Subcutaneous abdominal adipose tissue (tissue), 5 donors: Measurements from ENCODE around the gene RPS6KA4.
A peak's percentile ranks its signal among the peaks of the same experiment; 100 is the strongest.

ENCODE experiments used
- H3K27ac ChIP-seq: one replicate; pipeline ENCODE4 v1.7.0; 2013; ENCODE audit warnings: low read depth, mild to moderate bottlenecking, inconsistent platforms, low read length, moderate library complexity
- H3K27me3 ChIP-seq, 5 donors: one replicate each; pipeline ENCODE4 v1.7.0; 2013; ENCODE audit warnings: low read length in 5 of 5, inconsistent platforms in 1 of 5; ENCODE audit not compliant: control insufficient read depth in 5 of 5, insufficient read depth in 4 of 5
- H3K36me3 ChIP-seq, 5 donors: one replicate each; pipeline ENCODE4 v1.7.0; 2013; ENCODE audit warnings: low read length in 5 of 5; ENCODE audit not compliant: control insufficient read depth in 5 of 5, insufficient read depth in 5 of 5
- H3K4me1 ChIP-seq, 5 donors: one replicate each; pipeline ENCODE4 v1.7.0; 2013; ENCODE audit warnings: low read length in 5 of 5, mild to moderate bottlenecking in 3 of 5, moderate library complexity in 1 of 5; ENCODE audit not compliant: control insufficient read depth in 5 of 5, insufficient read depth in 5 of 5
- H3K4me3 ChIP-seq, 5 donors: one replicate each; pipeline ENCODE4 v1.7.0; 2013; ENCODE audit warnings: low read length in 5 of 5, low read depth in 1 of 5
- H3K9ac ChIP-seq, 5 donors: one replicate each; pipeline ENCODE4 v1.7.0; 2013; ENCODE audit warnings: low read length in 5 of 5, mild to moderate bottlenecking in 4 of 5, moderate library complexity in 3 of 5
- H3K9me3 ChIP-seq, 5 donors: one replicate each; pipeline ENCODE4 v1.7.0; 2013; ENCODE audit warnings: low read length in 5 of 5; ENCODE audit not compliant: control insufficient read depth in 5 of 5
- donor health status: healthy.
- donor health status: healthy.
- donor health status: healthy.
- donor health status: healthy.
- donor health status: healthy.

Gene RPS6KA4

DNA sequence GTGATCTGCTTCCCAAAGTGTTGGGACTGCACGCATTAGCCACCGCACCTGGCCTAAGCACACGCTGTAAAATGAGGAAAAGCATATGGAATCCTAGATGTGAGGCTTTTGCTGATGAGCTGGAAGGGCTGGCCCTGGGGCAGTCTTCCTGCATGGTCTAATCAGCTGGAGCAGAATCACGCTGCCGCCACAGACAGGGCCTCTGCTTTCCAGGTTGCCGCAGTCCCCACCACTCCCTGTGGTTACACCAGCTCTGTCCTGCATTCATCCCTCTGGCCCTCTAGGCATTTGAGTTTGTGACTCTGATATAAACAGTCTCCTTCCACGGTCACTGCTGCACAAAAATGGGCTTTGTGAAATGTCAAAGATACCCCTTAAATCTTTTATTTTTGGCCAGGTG lies 17.1 kb downstream of the RPS6KA4 start:
- H3K9me3 ChIP-seq = no peaks in the 10 kb centered on the region
- H3K4me1 ChIP-seq = peaks cover 4 to 10% (median 8%) of the 10 kb centered on the region in 5 donors
- no peaks in the 10 kb centered on the region for H3K27me3 ChIP-seq
- H3K4me3 ChIP-seq = no peak overlapping the region
- H3K36me3 ChIP-seq = peaks cover 0 to 5% (median 2%) of the 10 kb centered on the region in 5 donors
- no peak overlapping the region for H3K9ac ChIP-seq
- H3K27ac ChIP-seq = no peak overlapping the region

DNA sequence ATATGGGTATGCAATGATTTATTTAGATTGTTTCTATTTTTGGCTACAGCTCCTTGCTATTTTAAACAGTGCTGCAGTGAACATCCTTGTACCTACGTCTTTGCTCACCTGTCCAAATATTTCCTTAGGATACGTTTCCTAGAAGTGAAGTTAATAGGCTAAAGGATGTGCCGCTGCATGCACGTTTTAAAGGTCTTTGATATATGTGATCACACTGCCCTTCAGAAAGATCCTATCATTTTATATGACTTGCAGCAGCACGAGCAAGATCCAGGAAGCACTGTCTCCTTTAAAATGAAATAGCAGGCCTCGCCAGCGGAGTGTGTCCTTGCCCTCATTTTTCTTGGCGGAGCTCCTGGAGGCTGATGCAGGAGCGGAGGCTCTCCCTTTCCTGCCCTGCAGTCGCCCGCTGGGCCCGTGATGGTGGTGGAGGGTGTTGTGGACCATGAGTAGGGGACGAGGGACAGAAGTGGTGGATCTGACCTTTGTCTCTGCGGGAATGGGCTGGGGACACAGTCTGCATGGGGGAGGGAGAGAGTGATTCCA lies 19.4 kb downstream of the RPS6KA4 start:
- Histone ChIP-seq H3K4me3 (no peak overlapping the region), H3K36me3 (no peaks in the 10 kb centered on the region), H3K4me1 (peaks cover 4 to 10% (median 8%) of the 10 kb centered on the region in 5 donors), H3K9me3 (no peaks in the 10 kb centered on the region), H3K9ac (peak overlapping the region in 1 of 5 donors; percentile 28), H3K27me3 (no peaks in the 10 kb centered on the region), H3K27ac (no peak overlapping the region)

DNA sequence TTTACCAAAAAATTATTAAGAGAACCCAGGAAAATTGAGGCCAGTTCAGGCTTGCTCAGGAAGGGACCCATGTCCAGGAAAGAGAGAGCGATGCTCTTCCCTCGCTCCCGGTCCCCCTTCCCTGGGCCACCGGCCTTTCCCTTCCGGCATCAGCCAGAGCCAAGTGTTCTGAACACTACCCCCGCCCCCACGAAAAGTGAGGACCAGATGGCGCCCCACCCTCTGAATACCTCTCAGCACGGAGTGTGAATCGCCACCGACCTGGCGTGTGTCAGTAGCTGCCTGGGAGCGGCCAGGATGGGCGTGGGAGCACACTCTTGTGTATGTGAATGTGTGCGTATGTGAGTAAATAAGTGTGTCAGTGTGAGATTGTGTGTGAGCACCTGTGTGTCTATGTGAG lies 20.2 kb downstream of the RPS6KA4 start:
- Histone ChIP-seq H3K9me3 (no peaks in the 10 kb centered on the region), H3K27ac (no peak overlapping the region), H3K9ac (no peak overlapping the region), H3K4me1 (peaks cover 6 to 13% (median 11%) of the 10 kb centered on the region in 5 donors), H3K27me3 (no peaks in the 10 kb centered on the region), H3K36me3 (no peaks in the 10 kb centered on the region), H3K4me3 (no peak overlapping the region)

DNA sequence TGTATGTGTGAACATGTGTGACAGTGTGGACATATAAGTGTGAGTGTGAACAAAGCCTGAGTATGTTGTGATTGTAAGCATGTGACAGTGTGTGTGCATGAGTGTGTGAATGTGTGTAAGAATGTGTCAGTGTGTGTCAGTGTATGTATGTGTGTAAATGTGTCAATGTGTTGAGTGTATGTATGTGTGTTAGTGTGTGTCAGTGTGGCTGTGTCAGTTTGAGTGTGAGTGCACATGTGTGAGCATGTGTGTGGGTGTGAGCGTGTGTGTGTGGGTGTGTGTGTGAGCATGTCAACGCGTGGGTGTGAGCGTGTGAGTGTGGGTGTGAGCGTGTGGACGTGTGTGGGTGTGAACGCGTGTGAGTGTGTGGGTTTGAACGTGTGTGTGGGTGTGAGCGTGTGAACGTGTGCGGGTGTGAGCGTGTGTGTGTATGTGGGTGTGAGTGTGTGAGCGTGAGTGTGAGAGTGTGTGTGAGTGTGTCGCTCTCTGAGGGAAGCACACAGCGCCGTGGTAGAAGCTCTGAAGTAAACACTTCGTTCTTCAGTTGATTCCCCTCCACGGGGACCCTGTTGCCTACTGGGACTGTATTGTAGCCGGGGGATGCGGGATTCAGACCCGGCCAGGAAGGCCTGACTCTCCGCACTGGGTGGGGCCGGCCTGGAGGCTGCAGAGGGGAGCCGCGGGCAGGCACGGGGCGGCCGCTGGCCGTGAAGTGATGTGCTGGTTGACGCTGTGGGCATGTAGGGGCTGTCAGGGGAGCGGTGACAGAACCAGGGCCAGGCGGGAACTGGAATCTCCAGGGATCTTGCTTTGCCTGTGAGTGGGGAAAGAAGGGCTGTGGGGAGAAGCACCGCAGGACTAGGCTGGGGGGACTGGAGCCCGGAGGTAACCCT lies 21.1 kb downstream of the RPS6KA4 start:
- Histone ChIP-seq H3K9me3 (no peaks in the 10 kb centered on the region), H3K9ac (no peak overlapping the region), H3K36me3 (no peaks in the 10 kb centered on the region), H3K27me3 (no peaks in the 10 kb centered on the region), H3K4me1 (peaks cover 8 to 22% (median 20%) of the 10 kb centered on the region in 5 donors), H3K27ac (no peak overlapping the region), H3K4me3 (no peak overlapping the region)

DNA sequence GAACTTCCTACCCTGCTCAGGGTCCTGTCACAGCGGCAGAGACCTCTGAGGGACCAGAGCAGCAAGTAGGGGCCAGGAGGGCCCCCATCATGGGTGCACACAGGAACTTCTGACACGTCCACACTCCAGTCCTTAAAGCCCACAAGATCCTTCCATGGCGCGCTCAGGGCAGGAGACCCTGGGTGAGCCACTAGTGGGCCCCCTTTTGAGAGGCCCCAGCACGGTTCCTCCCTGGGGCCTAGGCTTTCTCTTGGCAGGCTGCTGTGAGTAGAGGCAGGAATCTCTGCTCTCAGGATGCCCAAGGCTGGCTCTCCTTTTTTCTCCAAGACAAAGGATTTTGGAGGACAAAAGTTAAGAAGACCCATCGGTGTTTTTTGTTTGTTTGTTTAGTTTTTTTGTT lies 22.4 kb downstream of the RPS6KA4 start:
- H3K9ac ChIP-seq = no peak overlapping the region
- no peak overlapping the region for H3K27ac ChIP-seq
- no peaks in the 10 kb centered on the region for H3K27me3 ChIP-seq
- H3K4me3 ChIP-seq = no peak overlapping the region
- no peaks in the 10 kb centered on the region for H3K9me3 ChIP-seq
- peaks cover 10 to 33% (median 30%) of the 10 kb centered on the region in 5 donors for H3K4me1 ChIP-seq
- no peaks in the 10 kb centered on the region for H3K36me3 ChIP-seq

DNA sequence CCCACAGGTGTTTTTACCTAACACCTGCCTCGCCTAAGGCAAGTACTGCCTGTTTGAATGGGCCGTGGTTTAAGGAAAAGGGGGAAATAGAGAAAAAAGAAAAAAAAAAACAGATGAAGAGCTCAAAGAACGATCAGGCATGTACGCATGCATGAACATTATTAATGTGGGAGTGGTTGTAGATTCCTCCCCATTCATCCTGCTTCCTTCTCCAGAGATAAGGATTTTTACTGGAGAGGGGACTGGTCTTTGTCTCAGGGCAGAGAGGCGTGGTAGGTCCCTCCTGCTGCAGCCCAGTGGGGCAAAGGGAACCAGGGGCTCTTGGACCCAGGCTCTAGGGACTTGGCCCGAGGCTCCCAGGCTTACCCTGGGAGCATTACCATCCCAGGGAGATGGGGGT lies 23.1 kb downstream of the RPS6KA4 start:
- Histone ChIP-seq H3K27me3 (no peaks in the 10 kb centered on the region), H3K9me3 (no peaks in the 10 kb centered on the region), H3K36me3 (no peaks in the 10 kb centered on the region), H3K4me3 (no peak overlapping the region), H3K27ac (no peak overlapping the region), H3K9ac (no peak overlapping the region), H3K4me1 (peaks cover 10 to 34% (median 30%) of the 10 kb centered on the region in 5 donors)

DNA sequence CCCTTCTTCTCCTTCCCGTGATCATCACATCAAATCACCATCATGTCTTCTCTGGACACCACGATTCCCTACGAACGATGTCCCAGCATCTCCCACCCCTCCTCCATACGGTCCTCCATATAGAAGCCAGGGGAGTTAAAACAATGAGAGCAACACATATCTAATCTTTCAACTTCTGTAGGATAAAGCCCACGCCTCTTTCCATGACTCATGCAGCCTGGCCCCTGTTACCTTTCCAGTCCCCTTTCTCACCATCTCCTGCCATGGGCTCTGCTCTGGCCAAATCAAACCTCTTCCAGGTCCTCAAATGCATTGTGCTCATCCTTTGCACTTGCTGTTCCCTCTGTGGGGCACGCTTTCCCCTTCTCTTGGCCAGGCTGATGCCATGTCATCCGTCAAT lies 23.6 kb downstream of the RPS6KA4 start:
- Histone ChIP-seq H3K27me3 (no peaks in the 10 kb centered on the region), H3K27ac (no peak overlapping the region), H3K9ac (no peak overlapping the region)

DNA sequence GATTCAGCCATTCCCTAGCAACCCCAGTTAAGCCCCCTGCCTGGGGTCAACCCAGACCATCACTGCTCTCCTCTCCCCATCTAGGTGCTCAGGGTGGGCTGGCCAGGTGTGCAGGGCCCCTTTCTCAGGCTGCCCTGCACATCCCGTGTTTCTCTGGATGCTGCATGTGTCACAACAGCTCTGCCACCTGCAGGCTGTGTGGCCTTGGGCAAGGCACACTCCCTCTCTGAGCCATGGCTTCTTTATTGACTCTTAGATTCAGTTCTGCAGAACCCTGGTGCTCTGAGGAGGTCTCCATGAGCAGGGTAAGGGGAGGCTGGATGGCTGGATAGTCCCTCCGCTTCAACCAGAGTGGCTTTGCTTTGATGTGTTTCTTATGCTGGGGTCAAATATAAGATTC lies 24.6 kb downstream of the RPS6KA4 start:
- Histone ChIP-seq H3K9ac (no peak overlapping the region), H3K27me3 (peaks cover 0 to under 1% (median 0%) of the 10 kb centered on the region in 5 donors), H3K4me1 (peaks cover 10 to 29% (median 26%) of the 10 kb centered on the region in 5 donors), H3K9me3 (peaks cover 0 to 2% (median 0%) of the 10 kb centered on the region in 5 donors), H3K27ac (no peak overlapping the region), H3K36me3 (no peaks in the 10 kb centered on the region), H3K4me3 (no peak overlapping the region)

More for the DNA sequence above, 23.6 kb downstream of the RPS6KA4 start:
- no peaks in the 10 kb centered on the region for H3K9me3 ChIP-seq
- H3K4me1 ChIP-seq = peaks cover 10 to 34% (median 30%) of the 10 kb centered on the region in 5 donors
- H3K4me3 ChIP-seq = no peak overlapping the region
- no peaks in the 10 kb centered on the region for H3K36me3 ChIP-seq

DNA sequence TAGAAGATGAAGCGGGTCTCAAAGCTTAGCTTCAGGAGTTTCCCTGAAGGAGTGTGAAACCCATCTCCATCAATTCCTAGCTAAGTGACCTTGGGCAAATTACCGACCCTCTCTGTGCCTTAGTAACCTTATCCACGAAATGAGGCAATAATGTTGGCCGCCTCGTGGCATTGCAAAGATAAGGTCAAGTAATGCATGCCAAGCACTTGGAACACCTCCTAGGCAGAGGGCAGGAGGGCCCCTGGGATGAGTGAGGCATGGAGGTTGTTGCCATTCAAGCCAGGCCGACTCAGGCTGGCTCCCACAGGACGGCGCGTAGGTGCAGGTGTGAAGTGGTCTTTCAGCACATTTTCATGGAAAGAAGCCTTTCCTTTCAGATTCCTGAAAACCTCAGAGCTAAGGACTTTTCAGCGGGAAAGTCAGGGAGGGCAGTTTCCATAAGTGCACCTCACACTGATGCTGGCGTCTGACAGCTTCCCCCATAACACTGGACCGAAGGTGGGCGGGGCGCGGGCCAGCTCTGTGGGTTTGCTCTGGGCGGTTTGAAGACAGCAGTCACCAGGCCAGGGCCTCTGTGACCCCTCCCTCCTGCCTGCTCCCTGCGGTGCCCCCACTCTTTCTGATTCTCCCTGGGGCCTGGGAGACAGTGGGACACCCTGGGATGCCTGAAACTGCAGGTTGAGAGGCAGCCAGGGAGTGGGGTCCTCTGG lies 25.2 kb downstream of the RPS6KA4 start:
- Histone ChIP-seq H3K27me3 (peaks cover 0 to 4% (median 0%) of the 10 kb centered on the region in 5 donors), H3K27ac (no peak overlapping the region), H3K36me3 (no peaks in the 10 kb centered on the region), H3K9me3 (peaks cover 0 to 2% (median 0%) of the 10 kb centered on the region in 5 donors), H3K4me1 (peaks cover 8 to 25% (median 22%) of the 10 kb centered on the region in 5 donors), H3K4me3 (no peak overlapping the region), H3K9ac (no peak overlapping the region)
